Tibial nerve (tissue), 4 donors: ENCODE measurements around the gene PXN. TPM values are rescaled to one million over a fixed set of nuclear protein-coding genes. Genes with fewer than 3 reads are reported as not detected.

Experiments
- DNase-seq, 2 donors: peaks; one replicate each; pipeline ENCODE4 v3.0.0-alpha.2; 2019; ENCODE audit warnings: low spot score in 2 of 2
- H3K27ac ChIP-seq, 4 donors: fragments of 200-600 bp; sonication (generic) in 3 of 4; one replicate each; pipeline ENCODE4 v1.5.1; 2017 to 2019; ENCODE audit warnings: mild to moderate bottlenecking in 1 of 4
- H3K27me3 ChIP-seq, 2 donors: fragments of 200-600 bp; sonication (generic) in 1 of 2; one replicate each; pipeline versions ENCODE4 v1.5.1 to v1.6.0; 2017 to 2019
- H3K36me3 ChIP-seq, 3 donors: fragments of 200-600 bp; sonication (generic); one replicate each; pipeline ENCODE4 v1.5.1; 2018 to 2019
- H3K4me1 ChIP-seq, 4 donors: fragments of 200-600 bp; sonication (generic) in 3 of 4; one replicate each; pipeline ENCODE4 v1.5.1; 2017 to 2019
- H3K4me3 ChIP-seq, 4 donors: fragments of 200-600 bp; sonication (generic) in 3 of 4; one replicate each; pipeline ENCODE4 v1.5.1; 2017 to 2019; ENCODE audit warnings: mild to moderate bottlenecking in 1 of 4, moderate library complexity in 1 of 4
- H3K9me3 ChIP-seq, 4 donors: fragments of 200-600 bp; sonication (generic) in 3 of 4; one replicate each; pipeline ENCODE4 v1.5.1; 2017 to 2019
- EP300 ChIP-seq, 2 donors: sonication (generic); formaldehyde crosslinking; IDR thresholded peaks; one replicate each; pipeline ENCODE4 v1.6.1; 2017; ENCODE audit warnings: antibody characterized with exemption in 2 of 2, mild to moderate bottlenecking in 1 of 2
- POLR2A ChIP-seq, 2 donors: fragments of 450-650 bp; IDR thresholded peaks; one replicate each; pipeline ENCODE4 v1.6.1; 2017; ENCODE audit warnings: antibody characterized with exemption in 2 of 2, mild to moderate bottlenecking in 2 of 2, moderate library complexity in 2 of 2
- WGBS, 2 donors: methylation state at CpG; one replicate each; pipeline ENCODE4 v1.1.5; 2018; 5-methylcytosine and 5-hydroxymethylcytosine counted together
- total RNA-seq, 4 donors: library from RNA; depleted of rRNA; stranded (reverse); fragments of >200 nt; gene quantifications; one replicate each; pipeline ENCODE4 v1.1.0, GENCODE V29; 2016
- TF ChIP-seq, protein P1 (sequence below), 5 experiments: fragments of 200-600 bp in 3 of 5; fragments of 450-650 bp in 2 of 5; sonication (generic) in 3 of 5; IDR thresholded peaks; one replicate each; pipeline ENCODE4 v1.5.1; 2016 to 2019; ENCODE audit warnings: antibody characterized with exemption in 5 of 5, mild to moderate bottlenecking in 3 of 5, moderate library complexity in 2 of 5

PXN gene
- total RNA-seq, 4 donors from 2014 or later: 217 to 428 (median 330) TPM

DNA sequence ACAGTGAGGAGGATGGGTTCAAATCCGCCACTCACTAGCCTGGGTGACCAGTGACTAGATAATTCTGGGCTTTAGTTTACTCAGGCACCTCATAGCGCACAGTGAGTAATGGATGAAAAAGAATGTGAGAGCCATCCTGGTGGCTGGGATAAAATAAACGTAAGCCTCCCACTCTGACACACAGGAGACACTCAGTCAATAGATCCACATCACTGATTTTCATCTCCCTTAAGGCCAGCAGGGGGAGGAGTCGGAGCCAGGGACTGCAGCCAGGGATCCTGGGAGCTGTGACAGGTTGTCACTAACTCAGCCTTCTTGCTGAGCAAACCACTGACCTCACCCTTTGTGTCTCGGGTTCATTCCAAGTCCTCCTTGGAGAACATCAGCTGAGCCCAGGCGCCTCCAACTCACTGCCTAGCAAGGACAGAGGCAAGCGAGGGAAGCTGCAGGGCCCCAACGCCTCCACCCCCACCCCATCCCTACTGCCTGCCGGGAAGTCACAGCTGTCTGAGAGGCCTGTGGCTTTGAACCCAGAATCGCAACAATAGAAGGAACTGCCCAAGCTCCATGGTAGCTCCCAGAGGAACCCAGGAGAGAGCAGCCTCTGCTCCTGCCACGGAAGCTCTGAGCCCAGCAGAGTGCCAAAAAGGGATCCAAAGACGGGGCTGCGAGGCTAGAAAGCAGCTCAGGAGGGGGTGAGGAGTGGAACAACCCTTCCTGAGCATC lies 30.7 kb downstream of the PXN start:
- DNase-seq: peak; percentile 79 to 87
- WGBS, 2 donors: 13 to 25% methylated on average over 11 to 12 of the region's 13 CpGs
- Histone ChIP-seq H3K4me3 (peak overlapping the region in 1 of 4 donors; percentile 4), H3K27me3 (no peaks in the 10 kb centered on the region), H3K4me1 (peaks cover 3 to 100% (median 95%) of the 10 kb centered on the region in 4 donors), H3K9me3 (no peaks in the 10 kb centered on the region), H3K27ac (peak overlapping the region; percentile 73 to 98 (median 81)), H3K36me3 (no peaks in the 10 kb centered on the region)
- TF ChIP-seq EP300 (IDR thresholded peaks at IDR 0.05) (peak; percentile 36 to 79), POLR2A (IDR thresholded peaks at IDR 0.05) (peak; percentile 25 to 29)
- TF ChIP-seq, protein P1, sequence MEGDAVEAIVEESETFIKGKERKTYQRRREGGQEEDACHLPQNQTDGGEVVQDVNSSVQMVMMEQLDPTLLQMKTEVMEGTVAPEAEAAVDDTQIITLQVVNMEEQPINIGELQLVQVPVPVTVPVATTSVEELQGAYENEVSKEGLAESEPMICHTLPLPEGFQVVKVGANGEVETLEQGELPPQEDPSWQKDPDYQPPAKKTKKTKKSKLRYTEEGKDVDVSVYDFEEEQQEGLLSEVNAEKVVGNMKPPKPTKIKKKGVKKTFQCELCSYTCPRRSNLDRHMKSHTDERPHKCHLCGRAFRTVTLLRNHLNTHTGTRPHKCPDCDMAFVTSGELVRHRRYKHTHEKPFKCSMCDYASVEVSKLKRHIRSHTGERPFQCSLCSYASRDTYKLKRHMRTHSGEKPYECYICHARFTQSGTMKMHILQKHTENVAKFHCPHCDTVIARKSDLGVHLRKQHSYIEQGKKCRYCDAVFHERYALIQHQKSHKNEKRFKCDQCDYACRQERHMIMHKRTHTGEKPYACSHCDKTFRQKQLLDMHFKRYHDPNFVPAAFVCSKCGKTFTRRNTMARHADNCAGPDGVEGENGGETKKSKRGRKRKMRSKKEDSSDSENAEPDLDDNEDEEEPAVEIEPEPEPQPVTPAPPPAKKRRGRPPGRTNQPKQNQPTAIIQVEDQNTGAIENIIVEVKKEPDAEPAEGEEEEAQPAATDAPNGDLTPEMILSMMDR (IDR thresholded peaks at IDR 0.05): peak in 4 of 5 experiments; percentile 30 to 59 (median 42)

DNA sequence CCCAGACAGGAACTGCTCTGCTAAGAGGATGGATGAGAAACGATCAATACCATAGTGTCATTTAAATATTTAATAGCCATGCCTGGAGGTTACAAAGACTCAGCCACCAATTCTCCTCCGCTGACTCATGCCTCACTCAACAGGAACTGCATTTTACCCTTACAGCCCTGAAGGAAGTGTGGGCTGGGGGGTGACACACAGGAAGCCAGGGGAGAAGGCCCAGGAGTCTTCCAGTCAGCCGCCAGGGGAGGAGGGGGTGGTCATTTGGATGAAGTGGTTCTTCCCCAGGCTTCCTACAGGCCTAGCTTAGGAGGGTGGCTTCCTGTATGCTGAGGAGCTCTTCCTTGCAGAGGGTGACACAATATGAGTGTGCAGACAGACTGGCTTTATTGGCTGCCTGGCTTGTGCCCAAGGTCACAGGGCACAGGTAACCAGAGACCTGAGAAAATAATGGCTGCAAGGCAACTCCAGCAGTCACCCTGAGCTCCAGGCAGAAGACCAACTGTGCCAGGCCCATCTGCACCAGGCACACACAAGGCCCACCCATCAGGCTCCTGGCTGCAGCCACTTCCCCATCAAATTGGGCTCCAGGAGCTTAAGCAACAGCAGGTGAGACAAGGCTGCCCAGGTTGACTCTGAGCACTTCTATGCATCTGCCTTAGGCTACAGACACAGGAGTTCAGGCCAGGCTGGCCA lies 34.1 kb downstream of the PXN start:
- H3K4me1 ChIP-seq: peaks cover 3 to 100% (median 92%) of the 10 kb centered on the region in 4 donors
- 26 to 36% methylated on average over 3 of the region's 3 CpGs for WGBS, 2 donors
- H3K27ac ChIP-seq: peak overlapping the region; percentile 62 to 98 (median 85)
- no peak overlapping the region for H3K4me3 ChIP-seq
- H3K27me3 ChIP-seq: no peaks in the 10 kb centered on the region
- no peaks in the 10 kb centered on the region for H3K9me3 ChIP-seq
- DNase-seq: no peak
- H3K36me3 ChIP-seq: peaks cover 0 to 4% (median 4%) of the 10 kb centered on the region in 3 donors
- TF ChIP-seq, protein P1 (IDR thresholded peaks at IDR 0.05): peak in 1 of 5 experiments; percentile 8
- no peak for TF ChIP-seq EP300 (IDR thresholded peaks at IDR 0.05)

DNA sequence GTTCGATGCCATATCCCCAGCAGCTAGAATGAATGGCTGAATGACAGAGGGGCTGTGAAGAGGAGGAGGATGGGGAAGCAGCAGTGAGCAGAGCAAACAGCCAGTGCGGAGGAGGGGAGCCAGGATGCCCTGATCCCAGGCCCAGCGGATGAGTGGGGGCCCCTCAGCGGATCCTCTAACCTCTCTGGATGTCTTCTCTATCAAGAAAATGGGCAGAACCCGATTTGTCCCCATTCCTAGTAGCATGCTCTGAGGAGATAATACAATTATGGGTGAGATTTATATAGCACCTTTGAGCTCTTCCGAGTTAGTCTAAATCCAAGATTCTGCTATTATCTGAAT lies 34.6 kb downstream of the PXN start:
- TF ChIP-seq EP300 (IDR thresholded peaks at IDR 0.05) (no peak), POLR2A (IDR thresholded peaks at IDR 0.05) (no peak)
- TF ChIP-seq, protein P1 (IDR thresholded peaks at IDR 0.05): no peak
- Histone ChIP-seq H3K4me3 (no peak overlapping the region), H3K4me1 (peaks cover 3 to 100% (median 92%) of the 10 kb centered on the region in 4 donors)

DNA sequence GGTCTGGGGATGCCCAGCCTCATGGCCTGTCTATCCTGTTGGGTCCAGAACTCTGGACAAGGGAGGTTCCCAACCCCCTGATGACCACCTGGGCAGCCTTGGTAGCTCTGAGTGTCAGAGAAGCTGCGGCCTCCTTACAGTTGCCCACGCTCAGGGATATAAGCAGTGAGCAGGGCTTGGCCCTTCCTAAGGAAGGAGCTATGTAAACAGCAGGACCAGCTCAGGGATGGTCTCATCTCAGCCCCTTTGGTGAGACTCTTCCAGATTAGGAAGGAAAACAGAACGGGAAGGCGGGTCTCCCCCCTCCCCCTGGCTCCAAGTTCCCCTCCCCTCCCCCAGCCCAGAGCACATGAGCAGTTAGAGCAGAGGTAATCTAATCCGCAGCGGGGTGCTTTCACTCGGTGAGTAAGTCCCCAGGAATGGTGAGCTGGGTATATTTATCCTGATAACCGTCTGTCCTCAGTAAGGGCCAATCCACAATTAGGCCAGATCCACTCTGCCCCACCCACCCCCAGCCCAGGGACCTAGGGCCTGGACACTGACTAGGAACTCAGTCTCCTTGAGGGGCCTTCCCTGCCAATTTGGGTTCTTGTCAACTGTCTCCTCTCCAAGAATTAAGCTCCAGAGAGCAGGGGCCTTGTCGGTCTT lies 35.1 kb downstream of the PXN start:
- H3K4me1 ChIP-seq: peaks cover 3 to 100% (median 91%) of the 10 kb centered on the region in 4 donors
- peak overlapping the region; percentile 62 to 98 (median 85) for H3K27ac ChIP-seq
- TF ChIP-seq, protein P1 (IDR thresholded peaks at IDR 0.05): no peak
- TF ChIP-seq EP300 (IDR thresholded peaks at IDR 0.05) (no peak), POLR2A (IDR thresholded peaks at IDR 0.05) (no peak)
- no peaks in the 10 kb centered on the region for H3K27me3 ChIP-seq
- H3K9me3 ChIP-seq: no peaks in the 10 kb centered on the region
- WGBS, 2 donors: 31 to 36% methylated on average over 7 to 9 of the region's 9 CpGs
- peak overlapping the region in 1 of 4 donors; percentile 1 for H3K4me3 ChIP-seq
- H3K36me3 ChIP-seq: peaks cover 0 to 10% (median 4%) of the 10 kb centered on the region in 3 donors
- DNase-seq: peak; percentile 55 to 61

More for the DNA sequence above, 34.6 kb downstream of the PXN start:
- Histone ChIP-seq H3K27ac (peak overlapping the region; percentile 62 to 98 (median 85)), H3K27me3 (no peaks in the 10 kb centered on the region), H3K9me3 (no peaks in the 10 kb centered on the region), H3K36me3 (peaks cover 0 to 9% (median 4%) of the 10 kb centered on the region in 3 donors)
- DNase-seq: no peak
- 23 to 44% methylated on average over 6 of the region's 6 CpGs for WGBS, 2 donors
